Ovary (tissue), 10 donors: ENCODE data around the gene CD109. TPM values are rescaled to one million over a fixed set of nuclear protein-coding genes. Genes with fewer than 3 reads are reported as not detected.
A peak's percentile ranks its signal among the peaks of the same experiment; 100 is the strongest.

Source experiments
- DNase-seq, 5 donors: peaks; one replicate each; pipeline ENCODE4 v3.0.0-alpha.2; 2019 to 2020
- H3K27ac ChIP-seq, 2 donors: fragments of 200-600 bp; one replicate each; pipeline versions ENCODE4 v1.5.1 to v1.8.0; 2019 to 2022
- H3K27me3 ChIP-seq: fragments of 200-600 bp; one replicate; pipeline ENCODE4 v1.8.0; 2022
- H3K36me3 ChIP-seq: fragments of 200-600 bp; sonication (generic); one replicate; pipeline ENCODE4 v1.5.1; 2019
- H3K4me1 ChIP-seq: one replicate; pipeline ENCODE4 v1.8.1; 2013; ENCODE audit warnings: mild to moderate bottlenecking, moderate library complexity; ENCODE audit not compliant: insufficient read depth
- H3K4me3 ChIP-seq: fragments of 200-600 bp; sonication (generic); one replicate; pipeline ENCODE4 v1.5.1; 2017
- H3K9me3 ChIP-seq, 2 donors: fragments of 200-600 bp in 1 of 2; sonication (generic) in 1 of 2; one replicate each; pipeline versions ENCODE4 v1.5.1 to v1.8.1; 2013 to 2019; ENCODE audit warnings: mild to moderate bottlenecking in 1 of 2, moderate library complexity in 1 of 2
- EP300 ChIP-seq: sonication (generic); formaldehyde crosslinking; IDR thresholded peaks from one replicate; pipeline ENCODE4 v1.6.1; 2017; ENCODE audit warnings: antibody characterized with exemption
- POLR2A ChIP-seq: fragments of 450-650 bp; IDR thresholded peaks from one replicate; pipeline ENCODE4 v1.6.1; 2017; ENCODE audit warnings: antibody characterized with exemption, mild to moderate bottlenecking, moderate library complexity
- WGBS, 3 donors: extraction: QIAGEN DNeasy Blood & Tissue Kit in 1 of 3; methylation state at CpG; one replicate each; pipeline versions ENCODE4 v1.1.5 to v1.1.7; 2013 to 2017; 5-methylcytosine and 5-hydroxymethylcytosine counted together
- intact Hi-C, 4 donors: fragments of 100-400 bp; cut with DNase I; formaldehyde crosslinking; loops; one replicate each; pipeline versions ENCODE4 v1.11.0 to v1.15.1; 2022 to 2023
- long read RNA-seq, 3 donors: library from polyadenylated mRNA in 2 of 3; unstranded in 2 of 3; transcript quantifications; one replicate each; pipeline ENCODE4 v2.0.0 and lab custom pipeline, GENCODE V29; 2021 to 2026
- polyA plus RNA-seq, 2 donors: library from polyadenylated mRNA; stranded (reverse); fragments of 200-250 nt in 1 of 2; fragments of 350-450 nt in 1 of 2; fragmentation: Illumina TruSeq in 1 of 2; extraction: RNeasy Lipid Tissue Mini Kit (QIAGEN cat#74804) in 1 of 2; gene quantifications; one replicate each; pipeline ENCODE4 v1.2.3, GENCODE V29; 2013 to 2014
- total RNA-seq, 7 donors: library from RNA; depleted of rRNA in 2 of 7; stranded (reverse); fragments of >200 nt in 2 of 7; fragmentation: NEBNext Ultra II Directional in 3 of 7; extraction: Animal tissue kit (Norgen Biotek cat#: 25700) in 3 of 7; gene quantifications; one replicate each; pipeline versions ENCODE4 v1.1.0 to v1.2.4, GENCODE V29; 2016 to 2023
- TF ChIP-seq, protein P1 (sequence below), 3 donors: fragments of 450-650 bp in 2 of 3; fragments of 200-600 bp in 1 of 3; IDR thresholded peaks; one replicate each; pipeline versions ENCODE4 v1.5.1 to v1.8.0; 2016 to 2022; ENCODE audit warnings: antibody characterized with exemption in 3 of 3, mild to moderate bottlenecking in 1 of 3
- donor health status: DM: no; HTN: no; CAD: no; lungs with moderate emphysema.
- donor health status: DM: no; HTN: no; CAD: no.
- donor health status: Bipolar disorder and iron deficiency.
- donor health status: DM: yes; HTN: yes; CAD: no.
- donor health status: DM: no; HTN: no; CAD: no.
- donor health status: DM: yes; HTN: yes; CAD: no.

Gene CD109
- total RNA-seq: 1 to 10 TPM; 1.5 to 5.3 (median 3.2) TPM
- polyA plus RNA-seq: 1 to 10 TPM; 1.2 to 5.8 TPM
- long read RNA-seq, donor 1, partial matches to known transcripts: 1 of 1 reads
- long read RNA-seq, donor 1, other reads (novel, unspliced or antisense): 0 of 1 reads
- long read RNA-seq, donor 2: 0 reads
- long read RNA-seq, donor 3, full-length matches to known transcripts: 2 of 3 reads
- long read RNA-seq, donor 3, partial matches to known transcripts: 0 of 3 reads
- long read RNA-seq, donor 3, other reads (novel, unspliced or antisense): 1 of 3 reads

DNA sequence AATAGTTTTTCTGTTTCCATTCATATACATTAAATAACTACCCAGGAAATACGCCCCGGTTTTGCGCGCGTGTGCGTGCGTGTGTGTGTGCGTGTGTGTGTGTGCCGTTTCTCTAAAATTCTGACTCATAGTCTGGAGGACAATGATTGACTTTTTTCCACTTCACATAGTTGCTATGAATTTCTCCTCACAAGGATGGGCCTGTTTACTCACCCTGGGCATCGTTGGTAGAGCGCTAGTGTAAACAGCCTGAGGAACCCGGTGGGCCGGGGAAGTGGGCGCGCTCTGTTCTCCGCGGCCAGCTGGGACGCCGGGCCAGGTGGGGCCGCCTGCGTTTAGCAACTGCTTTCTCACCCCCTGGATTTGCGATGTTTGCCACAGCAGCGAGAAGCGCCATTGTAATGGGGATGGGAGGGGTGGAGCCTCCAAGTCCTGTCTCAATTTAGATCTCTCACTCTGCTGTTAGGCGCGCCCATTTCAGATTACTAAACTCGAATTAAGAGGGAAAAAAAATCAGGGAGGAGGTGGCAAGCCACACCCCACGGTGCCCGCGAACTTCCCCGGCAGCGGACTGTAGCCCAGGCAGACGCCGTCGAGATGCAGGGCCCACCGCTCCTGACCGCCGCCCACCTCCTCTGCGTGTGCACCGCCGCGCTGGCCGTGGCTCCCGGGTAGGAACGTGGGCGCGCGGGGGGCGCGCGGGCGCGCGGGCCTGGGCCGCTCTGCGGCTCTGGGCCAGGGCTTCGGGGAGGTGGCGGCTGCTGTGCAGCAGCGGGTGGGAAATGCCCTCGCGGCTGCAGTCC is at the start of gene CD109:
TSS of gene CD109 (plus strand) at position 585 of the 803 bp plus-strand sequence. CDS start at position 598, 13 bp downstream.
- TF ChIP-seq POLR2A: no peak
- TF ChIP-seq, protein P1, sequence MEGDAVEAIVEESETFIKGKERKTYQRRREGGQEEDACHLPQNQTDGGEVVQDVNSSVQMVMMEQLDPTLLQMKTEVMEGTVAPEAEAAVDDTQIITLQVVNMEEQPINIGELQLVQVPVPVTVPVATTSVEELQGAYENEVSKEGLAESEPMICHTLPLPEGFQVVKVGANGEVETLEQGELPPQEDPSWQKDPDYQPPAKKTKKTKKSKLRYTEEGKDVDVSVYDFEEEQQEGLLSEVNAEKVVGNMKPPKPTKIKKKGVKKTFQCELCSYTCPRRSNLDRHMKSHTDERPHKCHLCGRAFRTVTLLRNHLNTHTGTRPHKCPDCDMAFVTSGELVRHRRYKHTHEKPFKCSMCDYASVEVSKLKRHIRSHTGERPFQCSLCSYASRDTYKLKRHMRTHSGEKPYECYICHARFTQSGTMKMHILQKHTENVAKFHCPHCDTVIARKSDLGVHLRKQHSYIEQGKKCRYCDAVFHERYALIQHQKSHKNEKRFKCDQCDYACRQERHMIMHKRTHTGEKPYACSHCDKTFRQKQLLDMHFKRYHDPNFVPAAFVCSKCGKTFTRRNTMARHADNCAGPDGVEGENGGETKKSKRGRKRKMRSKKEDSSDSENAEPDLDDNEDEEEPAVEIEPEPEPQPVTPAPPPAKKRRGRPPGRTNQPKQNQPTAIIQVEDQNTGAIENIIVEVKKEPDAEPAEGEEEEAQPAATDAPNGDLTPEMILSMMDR (IDR thresholded peaks at IDR 0.05): no peak
- TF ChIP-seq EP300: no peak

DNA sequence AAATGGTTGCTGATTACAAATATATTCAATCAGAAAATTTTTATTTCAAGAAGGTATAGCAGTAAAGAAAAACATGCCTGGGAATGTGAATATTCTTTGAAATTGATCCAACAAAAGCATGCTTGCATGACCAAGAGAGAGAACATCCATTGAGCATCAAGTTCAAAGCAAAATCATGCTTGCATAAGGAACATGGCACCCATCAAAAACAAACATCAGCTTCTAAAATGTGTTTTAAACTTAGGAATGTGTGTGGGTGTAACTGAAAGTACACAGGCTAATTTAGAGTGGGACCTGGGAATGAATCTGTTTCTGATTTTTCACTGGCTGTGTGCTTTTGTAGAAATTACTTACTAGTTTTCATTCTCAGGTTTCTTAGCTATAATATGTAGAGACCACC is 47.8 kb upstream of the CD109 start:
- intact Hi-C loops: no loop called here
- DNase-seq: no peak
- TF ChIP-seq, protein P1 (IDR thresholded peaks at IDR 0.05): no peak
- TF ChIP-seq EP300: no peak
- no peak for TF ChIP-seq POLR2A
- no peaks in the 10 kb centered on the region for H3K27me3 ChIP-seq
- no peak overlapping the region for H3K27ac ChIP-seq
- H3K9me3 ChIP-seq: no peaks in the 10 kb centered on the region
- H3K4me3 ChIP-seq: no peak overlapping the region
- no peaks in the 10 kb centered on the region for H3K36me3 ChIP-seq
- no peaks in the 10 kb centered on the region for H3K4me1 ChIP-seq

More for the DNA sequence above, at the start of gene CD109:
- intact Hi-C loops: no loop called here
- 2 to 3% (median 3%) methylated on average over 55 to 61 of the region's 61 CpGs for WGBS, 3 donors
- peak in 2 of 5 donors; percentile 38 to 43 for DNase-seq
- no peaks in the 10 kb centered on the region for H3K9me3 ChIP-seq
- H3K4me1 ChIP-seq: no peaks in the 10 kb centered on the region
- peak within 1 kb of the TSS; percentile 60 for H3K4me3 ChIP-seq
- no peaks in the 10 kb centered on the region for H3K27me3 ChIP-seq
- H3K27ac ChIP-seq: peak within 1 kb of the TSS in 1 of 2 donors; percentile 33
- no peaks in the 10 kb centered on the region for H3K36me3 ChIP-seq

DNA sequence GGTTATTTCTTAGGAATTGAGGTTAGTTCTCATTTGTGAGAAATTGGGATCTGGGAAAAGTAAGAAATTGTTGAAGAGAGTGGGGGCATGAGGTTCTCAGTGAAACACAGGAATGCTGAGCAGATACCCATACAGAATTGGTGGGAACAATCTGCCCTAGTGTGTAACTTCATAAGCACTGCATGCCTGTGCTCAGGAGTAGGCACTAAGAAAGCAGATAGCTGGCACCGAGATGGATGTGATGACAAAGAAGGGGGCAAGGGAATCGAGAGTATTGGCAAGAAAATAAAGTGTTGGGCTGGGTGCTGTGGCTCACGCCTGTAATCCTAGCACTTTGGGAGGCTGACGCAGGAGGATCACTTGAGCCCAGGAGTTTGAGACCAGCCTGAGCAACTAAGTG is 46.2 kb upstream of the CD109 start:
- Histone ChIP-seq H3K27me3 (no peaks in the 10 kb centered on the region), H3K27ac (no peak overlapping the region), H3K4me3 (no peak overlapping the region), H3K4me1 (peaks cover under 1% of the 10 kb centered on the region), H3K36me3 (no peaks in the 10 kb centered on the region), H3K9me3 (no peaks in the 10 kb centered on the region)
- DNase-seq: no peak
- no peak for TF ChIP-seq EP300
- TF ChIP-seq, protein P1 (IDR thresholded peaks at IDR 0.05): no peak
- no peak for TF ChIP-seq POLR2A
- intact Hi-C loops: no loop called here
- 66 to 70% (median 66%) methylated on average over 4 of the region's 4 CpGs for WGBS, 3 donors

- Histone ChIP-seq H3K36me3 (no peaks in the 10 kb centered on the region), H3K4me3 (peak overlapping the region; percentile 72), H3K9me3 (no peaks in the 10 kb centered on the region), H3K27me3 (no peaks in the 10 kb centered on the region), H3K27ac (peak overlapping the region; percentile 70 to 75), H3K4me1 (peaks cover 1% of the 10 kb centered on the region)
- intact Hi-C loops: loop anchor here in 2 of 4 donors (1.0 to 2.0 kb wide), 2 partner anchors 132 to 133 kb away; partner anchors contain the start of gene EEF1A1 (in 1 of the 2)
- WGBS, 3 donors: 3 to 6% (median 4%) methylated on average over 25 to 32 of the region's 32 CpGs
- no peak for TF ChIP-seq EP300
- no peak for TF ChIP-seq POLR2A
- TF ChIP-seq, protein P1 (IDR thresholded peaks at IDR 0.05): no peak
- peak in 4 of 5 donors; percentile 18 to 43 (median 34) for DNase-seq
These were observed 43.1 kb upstream of the CD109 start for GRCh38 chr6:73652637-73653570.
